Activated CD4-positive, alpha-beta T cell treated with anti-CD3 and anti-CD28 coated beads for 36 hours (primary cell): ENCODE measurements around the gene PMEPA1. TPM values are rescaled to one million over a fixed set of nuclear protein-coding genes. Genes with fewer than 3 reads are reported as not detected.

Experiments used
- ATAC-seq: fragments of 200-7000 bp; cut with Tn5 transposase; one replicate; pipeline ENCODE4 v1.10.0; 2021; ENCODE audit warnings: mild to moderate bottlenecking, moderate library complexity
- CTCF ChIA-PET: fragments of 350-600 bp; sonication (Branson Sonifier 250); formaldehyde crosslinking; loops from one replicate; lab custom pipeline; 2021; ENCODE audit warnings: antibody characterized with exemption; lab: Charles Lee
- POLR2A ChIA-PET: fragments of 350-600 bp; sonication (Branson Sonifier 250); formaldehyde crosslinking; loops from one replicate; lab custom pipeline; 2021; ENCODE audit warnings: antibody characterized with exemption, inconsistent platforms; lab: Charles Lee
- DNase-seq: peaks from one replicate; pipeline ENCODE4 v3.0.0-alpha.2; 2020
- H3K27ac Mint-ChIP-seq: one replicate; pipeline ENCODE4 v1.8.0; 2021; ENCODE audit warnings: mixed read lengths
- H3K27me3 Mint-ChIP-seq: one replicate; pipeline ENCODE4 v1.8.0; 2021; ENCODE audit warnings: mixed read lengths
- H3K36me3 Mint-ChIP-seq: one replicate; pipeline ENCODE4 v1.8.0; 2021; ENCODE audit warnings: low read depth, mixed read lengths
- H3K4me1 Mint-ChIP-seq: one replicate; pipeline ENCODE4 v1.8.0; 2021; ENCODE audit warnings: mixed read lengths
- H3K4me3 Mint-ChIP-seq: one replicate; pipeline ENCODE4 v1.8.0; 2021; ENCODE audit warnings: mild to moderate bottlenecking, moderate library complexity, mixed read lengths
- H3K9me3 Mint-ChIP-seq: one replicate; pipeline ENCODE4 v1.8.0; 2021; ENCODE audit warnings: low read depth, mixed read lengths
- intact Hi-C, 2 experiments: fragments of 100-400 bp; cut with DNase I in 1 of 2; cut with micrococcal nuclease in 1 of 2; formaldehyde crosslinking; loops; one replicate each; pipeline versions ENCODE4 v1.14.2 to v1.15.1; 2022 to 2024; cut with DNase I, micrococcal nuclease
- total RNA-seq, 2 experiments: library from RNA; stranded (reverse); gene quantifications; one replicate each; pipeline ENCODE4 v1.2.3, GENCODE V29; 2021

PMEPA1 gene
- total RNA-seq, 2 experiments from 2014 or later: 1.6 to 1.8 TPM

GRCh38 chr20:57666106-57666833, 43.5 kb downstream of the PMEPA1 start:
- intact Hi-C loops: no loop called here
- Mint-ChIP-seq H3K4me1 (no peaks in the 10 kb centered on the region), H3K27me3 (no peaks in the 10 kb centered on the region), H3K36me3 (no peaks in the 10 kb centered on the region), H3K4me3 (no peak overlapping the region), H3K27ac (no peak overlapping the region), H3K9me3 (no peaks in the 10 kb centered on the region)
- ATAC-seq (no peak), DNase-seq (no peak)
- ChIA-PET CTCF (no interaction called here), POLR2A (no interaction called here)

- intact Hi-C loops: no loop called here
- DNase-seq: no peak
- CTCF ChIA-PET: interaction anchor here (0.5 to 0.6 kb wide), 2 partner anchors 17 to 711 kb away, joined by 3 to 4 read pairs; no protein-coding TSS in a partner anchor
- Mint-ChIP-seq H3K9me3 (no peaks in the 10 kb centered on the region), H3K4me1 (no peaks in the 10 kb centered on the region), H3K27ac (no peak overlapping the region), H3K4me3 (no peak overlapping the region), H3K36me3 (no peaks in the 10 kb centered on the region), H3K27me3 (no peaks in the 10 kb centered on the region)
- POLR2A ChIA-PET: no interaction called here
- no peak for ATAC-seq
These were observed 44.2 kb downstream of the PMEPA1 start for GRCh38 chr20:57665589-57665971.

- CTCF ChIA-PET: interaction anchor here (0.5 to 0.6 kb wide), 2 partner anchors 18 to 711 kb away, joined by 3 to 4 read pairs; no protein-coding TSS in a partner anchor
- H3K36me3 Mint-ChIP-seq: no peaks in the 10 kb centered on the region
- H3K4me1 Mint-ChIP-seq: no peaks in the 10 kb centered on the region
- H3K4me3 Mint-ChIP-seq: no peak overlapping the region
- H3K27ac Mint-ChIP-seq: no peak overlapping the region
- no peaks in the 10 kb centered on the region for H3K9me3 Mint-ChIP-seq
- DNase-seq: no peak
- no peak for ATAC-seq
- H3K27me3 Mint-ChIP-seq: no peaks in the 10 kb centered on the region
- POLR2A ChIA-PET: no interaction called here
- intact Hi-C loops: no loop called here
These were observed 44.8 kb downstream of the PMEPA1 start for GRCh38 chr20:57664924-57665588.

- ChIA-PET POLR2A (no interaction called here), CTCF (no interaction called here)
- intact Hi-C loops: no loop called here
- ATAC-seq: no peak
- Mint-ChIP-seq H3K4me3 (no peak overlapping the region), H3K9me3 (no peaks in the 10 kb centered on the region), H3K27ac (no peak overlapping the region), H3K36me3 (no peaks in the 10 kb centered on the region), H3K27me3 (no peaks in the 10 kb centered on the region), H3K4me1 (no peaks in the 10 kb centered on the region)
- no peak for DNase-seq
These were observed 45.3 kb downstream of the PMEPA1 start for GRCh38 chr20:57664476-57664875.

- Mint-ChIP-seq H3K27ac (no peak overlapping the region), H3K27me3 (no peaks in the 10 kb centered on the region), H3K9me3 (no peaks in the 10 kb centered on the region), H3K36me3 (no peaks in the 10 kb centered on the region), H3K4me1 (peaks cover under 1% of the 10 kb centered on the region), H3K4me3 (no peak overlapping the region)
- intact Hi-C loops: no loop called here
- ATAC-seq (no peak), DNase-seq (peak; percentile 1)
- CTCF ChIA-PET: no interaction called here
- POLR2A ChIA-PET: no interaction called here
These were observed 45.9 kb downstream of the PMEPA1 start for GRCh38 chr20:57663681-57664451.

GRCh38 chr20:57663241-57663640, 46.6 kb downstream of the PMEPA1 start:
- no peaks in the 10 kb centered on the region for H3K9me3 Mint-ChIP-seq
- H3K4me3 Mint-ChIP-seq: no peak overlapping the region
- POLR2A ChIA-PET: no interaction called here
- ATAC-seq: no peak
- peaks cover 5% of the 10 kb centered on the region for H3K4me1 Mint-ChIP-seq
- H3K36me3 Mint-ChIP-seq: no peaks in the 10 kb centered on the region
- CTCF ChIA-PET: no interaction called here
- no peaks in the 10 kb centered on the region for H3K27me3 Mint-ChIP-seq
- DNase-seq: peak; percentile 0
- intact Hi-C loops: no loop called here
- no peak overlapping the region for H3K27ac Mint-ChIP-seq

- DNase-seq (peak; percentile 0), ATAC-seq (no peak)
- intact Hi-C loops: no loop called here
- ChIA-PET POLR2A (no interaction called here), CTCF (no interaction called here)
- Mint-ChIP-seq H3K4me1 (peaks cover 11% of the 10 kb centered on the region), H3K27ac (no peak overlapping the region), H3K27me3 (no peaks in the 10 kb centered on the region), H3K4me3 (no peak overlapping the region), H3K36me3 (no peaks in the 10 kb centered on the region), H3K9me3 (no peaks in the 10 kb centered on the region)
These were observed 47.2 kb downstream of the PMEPA1 start for GRCh38 chr20:57662456-57663240.

- intact Hi-C loops: no loop called here
- POLR2A ChIA-PET: no interaction called here
- Mint-ChIP-seq H3K27me3 (no peaks in the 10 kb centered on the region), H3K4me3 (no peak overlapping the region), H3K9me3 (no peaks in the 10 kb centered on the region), H3K36me3 (no peaks in the 10 kb centered on the region), H3K4me1 (peaks cover 16% of the 10 kb centered on the region), H3K27ac (no peak overlapping the region)
- CTCF ChIA-PET: no interaction called here
- ATAC-seq: no peak
- DNase-seq: no peak
These were observed 47.9 kb downstream of the PMEPA1 start for GRCh38 chr20:57661746-57662455.

- ChIA-PET POLR2A (no interaction called here), CTCF (no interaction called here)
- no peak overlapping the region for H3K4me3 Mint-ChIP-seq
- no peaks in the 10 kb centered on the region for H3K9me3 Mint-ChIP-seq
- H3K36me3 Mint-ChIP-seq: no peaks in the 10 kb centered on the region
- peaks cover 16% of the 10 kb centered on the region for H3K4me1 Mint-ChIP-seq
- DNase-seq (peak; percentile 2), ATAC-seq (no peak)
- H3K27me3 Mint-ChIP-seq: no peaks in the 10 kb centered on the region
- intact Hi-C loops: no loop called here
- no peak overlapping the region for H3K27ac Mint-ChIP-seq
These were observed 48.7 kb downstream of the PMEPA1 start for GRCh38 chr20:57660922-57661745.

- Mint-ChIP-seq H3K4me1 (peaks cover 16% of the 10 kb centered on the region), H3K27ac (no peak overlapping the region), H3K27me3 (no peaks in the 10 kb centered on the region), H3K36me3 (no peaks in the 10 kb centered on the region), H3K9me3 (no peaks in the 10 kb centered on the region), H3K4me3 (no peak overlapping the region)
- DNase-seq: no peak
- intact Hi-C loops: no loop called here
- POLR2A ChIA-PET: no interaction called here
- CTCF ChIA-PET: no interaction called here
- ATAC-seq: no peak
These were observed 49.5 kb downstream of the PMEPA1 start for GRCh38 chr20:57660181-57660921.
